ENCODE measurements around the gene TMEM242.

The TMEM242 gene

GRCh38 chr6:157287247-157287850 is 36.0 kb downstream of the TMEM242 start:
- DNase-seq, result no peak

DNA sequence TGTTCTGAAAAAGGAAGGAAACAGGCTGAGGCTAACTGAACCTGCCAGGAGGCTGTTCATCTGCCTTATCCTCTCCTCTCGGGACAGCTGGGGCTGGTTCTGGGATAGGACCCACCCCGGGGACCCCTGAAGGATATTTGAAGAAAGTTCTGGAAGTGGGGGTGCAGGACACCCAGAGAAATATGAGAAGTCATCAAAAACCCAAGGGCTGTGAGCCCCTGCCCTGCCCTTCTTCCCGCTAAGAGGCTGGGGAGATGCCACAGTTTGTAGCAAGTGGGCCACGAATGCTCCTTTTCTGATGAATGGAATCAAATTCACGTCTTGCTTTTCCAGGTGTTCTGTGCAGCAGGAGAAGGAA is 37.9 kb downstream of the TMEM242 start:
- no peak for DNase-seq

DNA sequence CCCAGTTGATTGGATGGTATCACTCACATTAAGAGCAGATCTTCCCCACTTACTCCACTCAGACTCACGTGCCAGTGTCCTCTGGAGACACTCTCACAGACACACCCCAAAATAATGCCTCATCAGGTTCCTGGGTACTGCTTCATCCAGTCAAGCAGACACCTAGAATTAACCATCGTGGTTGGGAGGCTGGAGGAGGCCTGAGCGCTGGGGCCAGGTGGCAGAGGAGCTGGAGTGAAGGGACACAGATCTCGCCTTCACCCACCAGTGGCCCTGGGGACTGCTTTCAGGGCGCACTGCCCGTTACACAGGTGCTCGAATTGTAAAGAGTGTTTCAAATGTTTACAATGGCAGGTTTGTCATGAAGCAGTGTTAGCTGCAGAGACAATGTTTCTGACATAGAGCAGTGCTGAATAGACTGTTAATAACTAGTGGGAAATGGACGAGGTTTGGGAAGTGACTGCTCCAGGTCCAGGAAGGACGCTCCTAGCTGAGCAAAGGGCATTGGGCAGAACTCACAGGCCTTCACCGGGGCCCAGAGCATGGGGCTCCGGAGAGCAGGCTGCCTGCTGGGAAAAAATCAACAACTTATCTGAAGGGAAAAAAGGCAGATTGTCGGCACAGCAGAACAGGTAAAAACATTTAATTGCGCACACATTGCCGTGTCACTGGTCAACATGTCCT is 38.4 kb downstream of the TMEM242 start:
- no peak for DNase-seq

GRCh38 chr6:157283900-157284737 is 39.2 kb downstream of the TMEM242 start:
- no peak for DNase-seq

- no peak for DNase-seq
Observed at GRCh38 chr6:157283330-157283898, 39.9 kb downstream of the TMEM242 start.

DNA sequence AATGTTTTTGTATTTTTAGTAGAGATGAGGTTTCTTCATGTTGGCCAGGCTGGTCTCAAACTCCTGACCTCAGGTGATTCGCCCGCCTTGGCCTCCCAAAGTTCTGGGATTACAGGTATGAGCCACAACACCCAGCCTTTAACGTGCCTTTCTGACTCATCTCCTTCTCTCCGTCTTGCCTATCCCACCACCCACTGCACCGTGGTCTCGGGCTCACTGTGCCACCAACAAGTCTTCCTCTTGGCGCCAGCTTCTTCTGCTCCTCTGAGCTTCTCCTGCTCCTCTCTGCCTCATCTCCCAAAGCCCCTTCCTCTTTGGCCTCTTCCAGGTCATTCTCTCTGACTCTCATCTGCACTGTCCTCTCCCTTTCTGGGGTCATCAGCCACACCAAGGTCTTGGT is 41.0 kb downstream of the TMEM242 start:
- no peak for DNase-seq

DNA sequence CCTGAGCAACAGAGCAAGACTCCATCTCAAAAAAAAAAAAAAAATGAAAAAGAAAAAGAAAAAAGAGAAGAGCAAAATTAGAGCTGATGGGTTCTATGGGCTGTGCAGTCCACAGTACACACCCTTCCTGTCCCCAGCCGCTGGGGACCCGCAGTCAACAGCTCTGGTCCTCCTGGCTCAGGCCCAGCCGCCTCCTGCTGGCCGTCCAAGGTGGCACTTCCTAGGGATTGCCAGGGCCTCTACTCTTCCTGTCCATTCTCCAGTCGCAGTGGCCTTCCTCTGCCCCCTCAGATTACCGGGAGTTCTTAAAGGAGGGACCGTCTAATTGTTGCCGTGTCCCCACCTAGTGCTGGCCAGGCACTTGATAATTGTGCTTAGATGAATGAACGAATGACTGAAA is 41.7 kb downstream of the TMEM242 start:
- DNase-seq, result no peak

GRCh38 chr6:157280947-157281346 is 42.4 kb downstream of the TMEM242 start:
- no peak for DNase-seq

DNA sequence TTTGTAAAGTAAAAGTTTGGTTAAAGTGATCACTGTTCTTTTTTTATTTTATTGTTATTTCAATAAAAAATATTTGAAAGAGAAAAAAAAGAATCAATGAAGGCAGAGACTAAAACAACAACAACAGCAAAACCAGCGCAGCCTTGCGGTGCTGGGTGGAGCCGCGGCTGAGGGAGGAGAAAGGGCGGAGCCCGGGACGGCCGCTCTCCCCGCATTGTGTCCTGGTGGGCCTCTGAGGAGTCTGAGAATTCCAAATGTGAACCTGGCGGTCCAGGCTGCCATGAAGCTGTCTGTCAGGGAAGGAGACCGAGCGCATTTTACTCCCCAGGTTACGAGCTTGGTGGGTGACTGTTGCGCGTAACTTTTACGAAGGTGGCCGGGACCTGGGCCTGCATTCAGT is 43.2 kb downstream of the TMEM242 start:
- no peak for DNase-seq

- DNase-seq, result no peak
Observed at GRCh38 chr6:157278171-157278570, 45.1 kb downstream of the TMEM242 start.

GRCh38 chr6:157276731-157277130 is 46.6 kb downstream of the TMEM242 start:
- DNase-seq, result no peak

DNA sequence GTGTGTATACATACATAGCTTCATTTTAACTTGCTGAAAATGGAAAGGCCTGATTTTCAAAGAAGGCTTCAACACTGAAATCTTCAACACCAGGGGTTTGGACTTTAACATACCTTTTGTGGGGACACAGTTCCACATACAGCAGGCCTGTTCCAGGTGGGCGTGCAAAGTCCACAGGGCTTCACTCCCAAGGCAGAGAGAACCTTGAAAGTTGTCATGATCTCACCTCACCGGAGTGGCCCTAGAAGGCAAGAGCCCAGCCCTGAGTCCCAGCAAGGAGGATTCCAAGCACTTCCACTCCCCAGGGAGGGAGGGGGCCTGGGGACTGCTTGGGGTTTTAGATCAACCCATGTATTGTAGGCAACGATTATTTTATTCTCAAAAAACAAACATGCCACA is 47.2 kb downstream of the TMEM242 start:
- DNase-seq, result no peak

- no peak for DNase-seq
Observed at GRCh38 chr6:157274471-157275226, 48.7 kb downstream of the TMEM242 start.

- no peak for DNase-seq
Observed at GRCh38 chr6:157273756-157274470, 49.4 kb downstream of the TMEM242 start.

DNA sequence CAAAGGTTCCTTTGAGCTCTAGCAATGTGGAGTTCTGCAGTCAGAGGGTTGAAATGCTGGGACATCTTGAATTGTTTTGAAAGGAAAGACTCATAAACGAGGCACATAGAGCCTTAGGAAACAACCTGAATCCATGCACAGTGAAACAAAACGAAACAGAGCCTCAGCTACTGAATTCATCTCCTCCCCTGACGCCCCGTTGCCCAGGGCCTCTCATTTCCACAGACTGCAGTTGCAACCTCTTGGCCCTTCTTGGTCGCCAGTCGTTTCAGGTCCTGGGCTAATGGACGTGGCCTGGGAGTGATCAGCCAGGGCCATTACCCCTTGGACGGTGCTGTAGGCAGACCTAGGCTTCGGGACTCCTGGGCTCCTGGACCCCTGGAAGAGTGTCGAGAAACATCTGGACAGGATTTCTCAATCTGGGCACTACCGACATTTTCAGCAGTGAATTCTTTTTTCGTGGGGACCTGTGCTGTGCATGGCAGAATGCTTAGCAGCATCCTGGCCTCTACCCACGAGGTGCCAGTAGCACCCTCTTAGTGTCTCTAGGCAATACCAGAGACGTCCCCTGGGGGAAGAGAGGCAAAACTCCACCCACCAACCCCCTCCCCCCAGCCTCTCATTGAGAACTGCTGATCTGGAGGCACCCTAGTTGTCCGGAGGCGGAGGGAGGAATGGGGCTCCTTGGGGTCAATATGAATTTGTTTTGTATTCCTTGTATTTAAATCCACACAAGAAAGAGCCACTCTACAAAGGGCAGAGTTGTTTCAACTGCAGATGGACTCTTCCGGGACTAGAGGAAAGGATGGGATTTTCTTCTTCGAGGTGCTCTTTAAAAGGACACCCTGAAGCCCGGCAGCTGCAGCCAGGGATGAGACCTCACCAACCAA is 50.2 kb downstream of the TMEM242 start:
- DNase-seq, result no peak

GRCh38 chr6:157272372-157272771 is 50.9 kb downstream of the TMEM242 start:
- DNase-seq, result no peak

DNA sequence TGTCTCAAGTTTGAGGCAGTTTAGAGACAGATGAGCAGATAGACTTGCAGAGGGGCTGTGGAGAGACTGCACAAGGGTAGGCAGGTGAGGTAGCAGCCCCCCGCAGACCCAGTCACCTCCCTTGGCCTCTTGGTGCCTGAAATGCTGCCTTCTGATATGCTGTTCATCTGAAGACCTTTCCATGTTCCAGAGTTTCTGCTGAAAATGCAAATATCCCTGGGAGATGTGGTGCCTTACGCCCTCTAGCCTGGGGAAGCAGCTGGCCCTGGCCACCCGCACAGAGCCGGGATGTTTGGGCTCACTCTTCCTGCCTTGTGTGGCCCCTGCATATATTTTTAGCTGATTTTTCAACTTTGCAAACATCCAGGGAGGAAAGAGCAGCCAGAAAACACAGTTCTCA is 51.4 kb downstream of the TMEM242 start:
- no peak for DNase-seq

DNA sequence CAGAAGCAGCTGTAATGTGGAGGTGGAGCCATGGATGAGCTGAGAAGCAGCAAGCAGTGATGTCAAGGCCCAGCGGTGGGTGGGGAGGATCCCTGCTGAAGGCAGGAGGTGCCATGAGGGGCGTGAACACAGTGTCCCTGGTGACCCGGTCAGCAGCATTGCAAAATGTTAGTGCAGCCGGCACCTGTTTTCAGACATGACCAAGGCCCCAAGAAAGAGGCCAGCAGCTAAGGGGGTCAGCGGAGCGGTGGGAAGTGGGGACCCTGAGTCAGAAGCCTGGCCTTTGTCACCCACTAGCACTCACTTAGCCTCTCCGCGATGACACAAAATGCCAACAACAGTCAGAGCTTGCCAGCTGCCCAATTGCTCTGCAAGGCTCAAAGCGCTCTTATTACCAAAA is 51.9 kb downstream of the TMEM242 start:
- no peak for DNase-seq

- no peak for DNase-seq
Observed at GRCh38 chr6:157270916-157271315, 52.4 kb downstream of the TMEM242 start.

GRCh38 chr6:157270308-157270707 is 53.0 kb downstream of the TMEM242 start:
- DNase-seq, result no peak

DNA sequence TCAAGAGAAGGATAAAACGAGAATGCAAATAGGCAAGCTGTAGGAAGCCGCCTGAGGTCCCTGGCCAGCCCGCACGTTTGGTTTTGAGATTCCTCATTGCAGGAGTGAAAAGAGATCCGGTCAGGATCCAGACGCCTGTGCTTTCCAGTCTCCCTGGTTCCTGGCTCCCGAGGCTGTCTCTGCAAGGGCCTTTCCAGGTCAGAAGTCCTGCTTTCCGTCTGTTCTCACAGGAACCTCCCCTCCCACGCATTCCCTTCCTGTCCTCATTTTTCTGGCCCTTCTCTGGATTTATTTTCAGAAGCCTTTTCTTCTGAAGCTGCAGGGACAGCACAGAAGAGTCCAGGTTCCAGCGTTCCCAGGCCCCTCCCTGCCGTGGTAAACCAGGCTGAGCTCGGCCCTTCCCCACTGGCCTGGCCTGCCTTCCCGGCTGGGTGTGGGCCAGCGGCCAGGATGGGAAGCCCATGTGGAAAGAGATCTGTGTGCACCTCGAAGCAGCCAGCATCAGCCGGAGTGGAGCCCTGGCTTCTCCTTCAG is 54.0 kb downstream of the TMEM242 start:
- no peak for DNase-seq

Data from SIG-M5 (cell line).